Sigmoid colon (tissue), 4 donors: ENCODE results near the gene KIF26B.

Experiments
- EP300 ChIP-seq, 4 donors: sonication (generic); formaldehyde crosslinking; IDR thresholded peaks; one replicate each; pipeline ENCODE4 v1.6.1; 2017; ENCODE audit warnings: antibody characterized with exemption in 4 of 4
- POLR2A ChIP-seq, 2 donors: fragments of 450-650 bp; IDR thresholded peaks; one replicate each; pipeline ENCODE4 v1.6.1; 2016; ENCODE audit warnings: antibody characterized with exemption in 2 of 2, mild to moderate bottlenecking in 2 of 2, moderate library complexity in 2 of 2
- POLR2AphosphoS5 ChIP-seq, 4 donors: sonication (generic); formaldehyde crosslinking; IDR thresholded peaks; one replicate each; pipeline ENCODE4 v1.6.1; 2017; ENCODE audit warnings: antibody characterized with exemption in 4 of 4
- TF ChIP-seq, protein P1 (sequence below), 4 experiments: fragments of 450-650 bp in 3 of 4; fragments of 200-600 bp in 1 of 4; IDR thresholded peaks; one replicate each; pipeline ENCODE4 v1.5.1; 2016 to 2019; ENCODE audit warnings: antibody characterized with exemption in 4 of 4, mild to moderate bottlenecking in 3 of 4, moderate library complexity in 2 of 4

DNA sequence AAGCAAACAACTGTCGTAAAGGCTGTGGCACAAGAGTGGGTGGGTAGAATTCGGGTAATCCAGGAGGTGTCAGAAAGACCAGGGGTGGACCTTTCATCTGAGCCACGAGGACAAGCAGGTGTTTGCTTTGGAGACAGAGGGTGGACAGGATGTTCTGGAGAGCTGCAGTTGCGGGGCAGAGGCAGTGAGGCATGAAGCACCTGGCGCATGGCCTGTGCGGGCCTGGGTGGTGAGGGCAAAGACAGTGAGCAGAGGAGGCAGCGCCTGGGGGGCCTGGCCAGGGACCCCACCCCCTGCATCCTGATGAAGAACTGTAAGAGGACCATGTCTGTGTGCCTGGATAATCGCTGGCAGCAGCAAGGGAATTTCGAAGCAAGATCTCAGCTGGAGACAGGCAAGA, 24.9 kb downstream of the KIF26B start:
- TF ChIP-seq, protein P1, sequence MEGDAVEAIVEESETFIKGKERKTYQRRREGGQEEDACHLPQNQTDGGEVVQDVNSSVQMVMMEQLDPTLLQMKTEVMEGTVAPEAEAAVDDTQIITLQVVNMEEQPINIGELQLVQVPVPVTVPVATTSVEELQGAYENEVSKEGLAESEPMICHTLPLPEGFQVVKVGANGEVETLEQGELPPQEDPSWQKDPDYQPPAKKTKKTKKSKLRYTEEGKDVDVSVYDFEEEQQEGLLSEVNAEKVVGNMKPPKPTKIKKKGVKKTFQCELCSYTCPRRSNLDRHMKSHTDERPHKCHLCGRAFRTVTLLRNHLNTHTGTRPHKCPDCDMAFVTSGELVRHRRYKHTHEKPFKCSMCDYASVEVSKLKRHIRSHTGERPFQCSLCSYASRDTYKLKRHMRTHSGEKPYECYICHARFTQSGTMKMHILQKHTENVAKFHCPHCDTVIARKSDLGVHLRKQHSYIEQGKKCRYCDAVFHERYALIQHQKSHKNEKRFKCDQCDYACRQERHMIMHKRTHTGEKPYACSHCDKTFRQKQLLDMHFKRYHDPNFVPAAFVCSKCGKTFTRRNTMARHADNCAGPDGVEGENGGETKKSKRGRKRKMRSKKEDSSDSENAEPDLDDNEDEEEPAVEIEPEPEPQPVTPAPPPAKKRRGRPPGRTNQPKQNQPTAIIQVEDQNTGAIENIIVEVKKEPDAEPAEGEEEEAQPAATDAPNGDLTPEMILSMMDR (IDR thresholded peaks at IDR 0.05), result no peak
- TF ChIP-seq POLR2A (IDR thresholded peaks at IDR 0.05) (no peak), EP300 (IDR thresholded peaks at IDR 0.05) (no peak), POLR2AphosphoS5 (IDR thresholded peaks at IDR 0.05) (no peak)
